Endothelial cell (in vitro differentiated cells): Measurements from ENCODE around the gene SBF1. TPM values are rescaled to one million over a fixed set of nuclear protein-coding genes. Genes with fewer than 3 reads are reported as not detected.

ENCODE experiments used
- DNase-seq: peaks from one replicate; pipeline ENCODE4 v3.0.0; 2021; ENCODE audit warnings: low spot score
- H3K27ac Mint-ChIP-seq: one replicate; pipeline ENCODE4 v1.8.0; 2021; ENCODE audit warnings: mixed read lengths, inconsistent platforms; ENCODE audit not compliant: unreplicated experiment
- H3K27me3 Mint-ChIP-seq: one replicate; pipeline ENCODE4 v1.8.0; 2021; ENCODE audit warnings: mild to moderate bottlenecking, moderate library complexity, mixed read lengths, inconsistent platforms; ENCODE audit not compliant: unreplicated experiment
- H3K36me3 Mint-ChIP-seq: one replicate; pipeline ENCODE4 v1.8.0; 2021; ENCODE audit warnings: mild to moderate bottlenecking, low read depth, mixed read lengths, inconsistent platforms; ENCODE audit not compliant: unreplicated experiment
- H3K4me1 Mint-ChIP-seq: one replicate; pipeline ENCODE4 v1.8.0; 2021; ENCODE audit warnings: mild to moderate bottlenecking, mixed read lengths, inconsistent platforms; ENCODE audit not compliant: unreplicated experiment
- H3K4me3 Mint-ChIP-seq: one replicate; pipeline ENCODE4 v1.8.0; 2021; ENCODE audit warnings: mild to moderate bottlenecking, mixed read lengths, inconsistent platforms; ENCODE audit not compliant: unreplicated experiment
- H3K9me3 Mint-ChIP-seq: one replicate; pipeline ENCODE4 v1.8.0; 2021; ENCODE audit warnings: mixed read lengths, inconsistent platforms; ENCODE audit not compliant: unreplicated experiment
- CTCF ChIP-seq: fragments of 200-600 bp; sonication (generic); IDR thresholded peaks from one replicate; pipeline ENCODE4 v1.5.0; 2021; ENCODE audit warnings: antibody characterized with exemption; ENCODE audit not compliant: unreplicated experiment
- total RNA-seq: library from RNA; stranded (reverse); fragmentation: NEBNext Ultra II Directional; extraction: Animal tissue kit (Norgen Biotek cat#: 25700); gene quantifications from one replicate; pipeline ENCODE4 v1.2.1, GENCODE V29; 2021; ENCODE audit not compliant: unreplicated experiment

SBF1 gene
- total RNA-seq, 1 donor from 2014 or later = 76.7 TPM

- Mint-ChIP-seq H3K4me3 (no peak overlapping the region), H3K4me1 (no peaks in the 10 kb centered on the region), H3K27ac (no peak overlapping the region), H3K9me3 (no peaks in the 10 kb centered on the region), H3K27me3 (peaks cover 7% of the 10 kb centered on the region), H3K36me3 (peaks cover 13% of the 10 kb centered on the region)
- DNase-seq = no peak
- TF ChIP-seq CTCF = no peak
These were observed 36.2 kb downstream of the SBF1 start for GRCh38 chr22:50438305-50439275.

GRCh38 chr22:50437511-50438304, 37.1 kb downstream of the SBF1 start:
- H3K27me3 Mint-ChIP-seq = peaks cover 5% of the 10 kb centered on the region
- no peak for TF ChIP-seq CTCF

GRCh38 chr22:50436841-50437341, 37.9 kb downstream of the SBF1 start:
- Mint-ChIP-seq H3K27me3 (peaks cover 3% of the 10 kb centered on the region), H3K4me1 (no peaks in the 10 kb centered on the region), H3K27ac (no peak overlapping the region), H3K36me3 (peaks cover 13% of the 10 kb centered on the region), H3K9me3 (no peaks in the 10 kb centered on the region), H3K4me3 (no peak overlapping the region)
- DNase-seq = no peak
- TF ChIP-seq CTCF = no peak

More at GRCh38 chr22:50437511-50438304, 37.1 kb downstream of the SBF1 start:
- no peaks in the 10 kb centered on the region for H3K4me1 Mint-ChIP-seq
- H3K9me3 Mint-ChIP-seq = no peaks in the 10 kb centered on the region
- DNase-seq = no peak
- peaks cover 13% of the 10 kb centered on the region for H3K36me3 Mint-ChIP-seq
- no peak overlapping the region for H3K27ac Mint-ChIP-seq
- H3K4me3 Mint-ChIP-seq = peak overlapping the region; percentile 37

- H3K36me3 Mint-ChIP-seq = peaks cover 19% of the 10 kb centered on the region
- no peak for TF ChIP-seq CTCF
- no peak for DNase-seq
- H3K4me3 Mint-ChIP-seq = no peak overlapping the region
- no peak overlapping the region for H3K27ac Mint-ChIP-seq
- H3K27me3 Mint-ChIP-seq = peaks cover 4% of the 10 kb centered on the region
- no peaks in the 10 kb centered on the region for H3K9me3 Mint-ChIP-seq
- no peaks in the 10 kb centered on the region for H3K4me1 Mint-ChIP-seq
These were observed 38.6 kb downstream of the SBF1 start for GRCh38 chr22:50436015-50436830.
